ENCODE measurements around the gene FOXO6.

The FOXO6 gene

DNA sequence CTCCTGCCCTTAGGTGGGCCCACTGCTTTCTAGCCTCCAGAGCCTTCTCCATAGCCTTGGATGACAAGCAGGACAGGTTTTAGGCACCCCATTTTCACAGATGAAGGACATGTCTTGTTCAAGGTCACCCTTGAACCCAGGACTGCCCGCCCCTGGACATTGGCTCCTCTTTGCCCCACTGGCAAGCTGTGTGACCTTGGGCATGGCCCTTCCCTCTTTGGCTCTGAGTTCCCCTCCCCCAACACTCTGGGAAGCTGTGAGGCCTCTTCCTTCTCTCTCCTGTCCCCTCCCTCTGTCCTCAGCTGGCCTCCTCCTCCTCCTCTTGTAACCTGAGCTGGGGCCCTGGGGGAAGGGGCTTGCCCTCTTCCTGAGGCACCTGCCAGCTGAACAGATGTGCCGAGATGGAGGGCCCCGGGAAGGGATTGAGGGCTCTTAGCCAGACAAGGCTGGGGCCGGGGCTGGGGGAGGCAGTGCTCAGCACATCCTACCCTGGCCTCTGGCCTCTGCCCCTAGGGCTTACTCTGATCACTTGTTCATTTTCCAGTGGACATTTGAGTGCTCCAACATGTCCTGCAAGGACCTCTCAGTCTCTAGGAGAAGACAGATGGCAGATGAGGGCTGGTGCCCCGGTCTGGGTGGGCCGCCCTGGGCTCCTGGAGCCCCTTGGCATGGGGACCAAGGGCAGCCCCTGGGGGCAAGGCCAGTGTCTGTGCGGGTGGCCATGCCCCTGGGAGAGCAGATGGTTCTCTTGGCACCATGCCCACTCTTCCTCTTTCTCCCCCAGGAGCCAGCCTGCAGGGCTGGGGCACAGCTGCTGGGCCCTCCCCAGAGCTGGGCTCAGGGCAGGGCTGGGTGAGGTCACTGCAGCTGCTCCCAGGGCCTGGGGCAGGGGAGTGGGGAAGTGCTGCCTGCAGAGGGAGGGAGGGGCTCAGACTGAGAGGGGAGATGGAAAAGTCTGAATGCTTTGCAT, 10.7 kb downstream of the FOXO6 start:
- Histone ChIP-seq H3K27me3 (ENCODE audit: control insufficient read depth in 1 of 2, insufficient read depth in 2 of 2, low read length in 2 of 2) (no peaks in the 10 kb centered on the region), H3K9me3 (ENCODE audit: low read length) (no peaks in the 10 kb centered on the region), H3K4me3 (ENCODE audit: low read depth in 1 of 2, low read length in 2 of 2) (no peak overlapping the region), H3K9ac (ENCODE audit: low read length) (no peak overlapping the region), H3K4me1 (ENCODE audit: insufficient read depth, low read length) (peaks cover 22% of the 10 kb centered on the region), H3K27ac (ENCODE audit: low read depth, low read length) (no peak overlapping the region), H3K36me3 (ENCODE audit: insufficient read depth, low read length) (no peaks in the 10 kb centered on the region)

DNA sequence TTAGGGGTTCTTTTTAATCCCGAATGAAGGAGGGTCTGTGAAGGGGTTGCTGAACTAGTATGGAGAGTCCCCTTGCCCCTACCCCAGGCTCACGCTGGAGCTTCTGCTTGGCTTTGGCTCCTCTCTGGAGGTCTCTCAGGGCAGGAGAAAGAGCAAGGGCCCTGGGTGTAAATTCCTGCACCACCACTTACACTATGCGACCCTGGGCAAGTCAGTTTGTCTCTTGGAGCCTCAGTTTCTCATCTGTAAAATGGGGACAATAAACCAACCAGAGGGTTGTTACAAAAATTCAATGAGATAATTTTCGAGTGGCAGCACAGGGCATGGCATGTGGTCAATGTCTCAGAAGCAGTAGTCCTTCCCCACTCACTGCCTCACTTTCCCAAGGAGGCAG, 11.4 kb downstream of the FOXO6 start:
- no peaks in the 10 kb centered on the region for H3K27me3 ChIP-seq (ENCODE audit: control insufficient read depth in 1 of 2, insufficient read depth in 2 of 2, low read length in 2 of 2)
- peaks cover 22% of the 10 kb centered on the region for H3K4me1 ChIP-seq (ENCODE audit: insufficient read depth, low read length)
- no peaks in the 10 kb centered on the region for H3K36me3 ChIP-seq (ENCODE audit: insufficient read depth, low read length)
- no peaks in the 10 kb centered on the region for H3K9me3 ChIP-seq (ENCODE audit: low read length)
- H3K27ac ChIP-seq (ENCODE audit: low read depth, low read length) = no peak overlapping the region
- H3K4me3 ChIP-seq (ENCODE audit: low read depth in 1 of 2, low read length in 2 of 2) = no peak overlapping the region
- no peak overlapping the region for H3K9ac ChIP-seq (ENCODE audit: low read length)

DNA sequence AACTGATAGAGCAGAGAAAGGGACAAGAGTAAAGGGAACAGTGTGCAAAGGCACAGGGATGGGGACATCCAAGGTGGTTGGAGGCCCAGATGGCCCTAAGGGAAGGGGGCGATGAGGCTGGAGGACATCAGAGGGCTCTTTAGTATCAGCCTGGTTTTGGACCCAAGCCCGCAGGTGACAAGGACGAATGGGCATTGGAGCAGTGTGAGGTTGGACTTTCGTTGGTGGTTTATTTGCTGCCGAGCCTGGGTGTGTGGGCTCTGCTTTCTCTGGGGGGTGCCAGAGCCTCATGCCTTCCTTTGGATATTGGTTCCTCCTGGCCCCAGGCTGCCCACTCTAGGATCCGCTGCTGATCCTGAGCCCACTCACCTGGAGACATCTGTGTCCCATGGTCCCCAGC, 12.1 kb downstream of the FOXO6 start:
- Histone ChIP-seq H3K4me1 (ENCODE audit: insufficient read depth, low read length) (peaks cover 22% of the 10 kb centered on the region), H3K27me3 (ENCODE audit: control insufficient read depth in 1 of 2, insufficient read depth in 2 of 2, low read length in 2 of 2) (no peaks in the 10 kb centered on the region), H3K27ac (ENCODE audit: low read depth, low read length) (no peak overlapping the region), H3K36me3 (ENCODE audit: insufficient read depth, low read length) (peaks cover 7% of the 10 kb centered on the region), H3K9me3 (ENCODE audit: low read length) (no peaks in the 10 kb centered on the region), H3K4me3 (ENCODE audit: low read depth in 1 of 2, low read length in 2 of 2) (no peak overlapping the region), H3K9ac (ENCODE audit: low read length) (no peak overlapping the region)

DNA sequence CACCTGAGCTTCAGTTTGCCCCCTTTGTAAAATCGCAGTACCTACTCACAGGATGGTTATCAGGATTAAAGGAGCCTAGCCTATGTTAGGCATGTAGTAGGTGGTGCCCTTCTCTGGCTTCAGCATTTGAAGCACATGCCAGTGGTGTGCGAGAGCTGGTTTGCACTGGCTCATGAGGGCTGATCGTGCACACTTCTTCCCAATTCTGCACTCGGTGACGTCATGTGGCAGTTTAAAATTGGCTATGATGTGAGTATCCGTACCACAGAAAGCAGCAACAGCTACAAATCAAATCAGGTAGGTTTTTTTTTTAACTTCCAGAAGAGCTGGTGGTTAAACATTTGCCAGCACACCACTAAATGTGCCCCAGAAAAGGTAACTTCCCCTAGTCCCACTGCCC, 13.5 kb downstream of the FOXO6 start:
- no peak overlapping the region for H3K27ac ChIP-seq (ENCODE audit: low read depth, low read length)
- H3K4me3 ChIP-seq (ENCODE audit: low read depth in 1 of 2, low read length in 2 of 2) = no peak overlapping the region
- H3K9ac ChIP-seq (ENCODE audit: low read length) = no peak overlapping the region
- H3K27me3 ChIP-seq (ENCODE audit: control insufficient read depth in 1 of 2, insufficient read depth in 2 of 2, low read length in 2 of 2) = no peaks in the 10 kb centered on the region
- peaks cover 23% of the 10 kb centered on the region for H3K4me1 ChIP-seq (ENCODE audit: insufficient read depth, low read length)
- peaks cover 8% of the 10 kb centered on the region for H3K36me3 ChIP-seq (ENCODE audit: insufficient read depth, low read length)
- no peaks in the 10 kb centered on the region for H3K9me3 ChIP-seq (ENCODE audit: low read length)

DNA sequence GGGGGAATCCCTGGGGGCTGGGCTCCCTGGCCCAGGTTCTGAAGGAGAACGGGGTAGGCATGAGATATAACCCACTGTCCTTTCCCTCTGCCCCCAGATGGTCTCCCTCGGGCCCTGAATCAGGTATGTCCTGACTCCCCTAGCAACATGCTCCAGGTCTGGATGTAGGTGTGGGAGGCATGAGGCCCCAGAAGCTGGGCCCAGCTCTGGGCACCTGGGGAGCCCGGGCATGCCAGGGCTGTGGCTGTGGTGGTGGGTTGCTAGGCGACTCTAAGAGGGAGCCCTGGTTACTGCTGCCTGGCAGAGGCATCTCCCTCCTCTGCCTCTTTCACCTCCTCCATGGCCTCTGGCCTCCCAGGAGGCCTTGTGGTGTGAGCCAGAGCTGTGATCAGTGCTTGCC, 16.2 kb downstream of the FOXO6 start:
- H3K9ac ChIP-seq (ENCODE audit: low read length) = no peak overlapping the region
- H3K4me3 ChIP-seq (ENCODE audit: low read depth in 1 of 2, low read length in 2 of 2) = no peak overlapping the region
- no peaks in the 10 kb centered on the region for H3K27me3 ChIP-seq (ENCODE audit: control insufficient read depth in 1 of 2, insufficient read depth in 2 of 2, low read length in 2 of 2)
- H3K36me3 ChIP-seq (ENCODE audit: insufficient read depth, low read length) = peaks cover 8% of the 10 kb centered on the region
- peaks cover 27% of the 10 kb centered on the region for H3K4me1 ChIP-seq (ENCODE audit: insufficient read depth, low read length)
- H3K9me3 ChIP-seq (ENCODE audit: low read length) = no peaks in the 10 kb centered on the region
- no peak overlapping the region for H3K27ac ChIP-seq (ENCODE audit: low read depth, low read length)

DNA sequence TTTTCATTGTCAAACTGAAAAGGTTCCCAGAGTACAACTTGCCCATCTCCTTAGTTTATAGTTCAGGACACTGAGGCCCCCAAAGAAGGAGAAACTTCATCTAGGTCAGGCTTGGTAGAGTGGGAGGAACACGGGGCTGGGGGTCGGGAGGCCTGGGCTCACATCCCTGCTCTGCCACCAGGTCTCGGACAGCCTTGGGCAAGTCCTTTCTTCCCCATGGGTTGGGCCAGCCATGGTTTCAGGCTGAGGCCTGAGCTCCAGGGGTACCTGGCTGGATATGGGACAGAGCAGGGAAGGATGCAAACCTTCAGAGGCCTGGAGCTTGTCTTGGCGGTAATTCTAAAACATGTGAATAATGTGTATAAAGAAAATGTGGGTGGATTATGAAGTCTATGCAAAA, 17.0 kb downstream of the FOXO6 start:
- Histone ChIP-seq H3K36me3 (ENCODE audit: insufficient read depth, low read length) (peaks cover 8% of the 10 kb centered on the region), H3K9me3 (ENCODE audit: low read length) (no peaks in the 10 kb centered on the region), H3K27ac (ENCODE audit: low read depth, low read length) (no peak overlapping the region), H3K4me1 (ENCODE audit: insufficient read depth, low read length) (peaks cover 19% of the 10 kb centered on the region), H3K9ac (ENCODE audit: low read length) (no peak overlapping the region), H3K27me3 (ENCODE audit: control insufficient read depth in 1 of 2, insufficient read depth in 2 of 2, low read length in 2 of 2) (no peaks in the 10 kb centered on the region), H3K4me3 (ENCODE audit: low read depth in 1 of 2, low read length in 2 of 2) (no peak overlapping the region)

DNA sequence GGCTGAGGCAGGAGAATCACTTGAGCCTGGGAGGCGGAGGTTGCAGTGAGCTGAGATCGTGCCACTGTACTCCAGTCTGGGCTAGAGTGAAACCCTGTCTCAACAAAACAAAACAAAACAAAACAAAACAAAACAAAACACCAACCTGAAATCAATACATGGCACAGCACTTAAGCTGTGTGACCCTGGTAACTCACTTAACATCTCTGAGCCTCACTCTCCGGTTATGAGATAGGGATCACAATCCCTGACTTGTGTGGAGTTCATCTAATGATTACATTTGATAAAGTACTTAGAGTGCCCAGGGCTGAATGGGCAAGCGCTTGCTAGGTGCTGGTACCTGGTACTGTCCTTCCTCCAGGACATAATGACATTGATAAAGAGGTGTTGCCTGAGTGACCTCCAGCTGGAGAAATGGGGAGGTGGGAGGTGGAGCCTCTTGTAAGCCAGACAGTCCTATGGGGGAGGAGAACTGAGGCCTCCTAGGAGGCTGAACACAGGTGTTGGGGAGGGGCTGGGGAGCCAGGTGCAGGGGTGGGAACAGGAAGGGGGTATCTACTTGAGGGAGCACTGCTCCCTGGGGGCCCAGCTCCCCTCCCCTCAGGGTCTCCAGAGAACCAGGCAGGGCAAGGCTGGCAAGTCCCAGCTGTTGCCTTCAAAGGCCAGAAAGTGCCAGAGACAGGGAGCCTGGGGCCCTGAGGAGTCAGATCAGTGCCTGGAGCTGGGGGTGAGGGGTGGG, 17.9 kb downstream of the FOXO6 start:
- Histone ChIP-seq H3K36me3 (ENCODE audit: insufficient read depth, low read length) (peaks cover 8% of the 10 kb centered on the region), H3K4me1 (ENCODE audit: insufficient read depth, low read length) (peaks cover 18% of the 10 kb centered on the region), H3K27ac (ENCODE audit: low read depth, low read length) (no peak overlapping the region), H3K4me3 (ENCODE audit: low read depth in 1 of 2, low read length in 2 of 2) (no peak overlapping the region), H3K27me3 (ENCODE audit: control insufficient read depth in 1 of 2, insufficient read depth in 2 of 2, low read length in 2 of 2) (no peaks in the 10 kb centered on the region), H3K9me3 (ENCODE audit: low read length) (no peaks in the 10 kb centered on the region), H3K9ac (ENCODE audit: low read length) (no peak overlapping the region)

DNA sequence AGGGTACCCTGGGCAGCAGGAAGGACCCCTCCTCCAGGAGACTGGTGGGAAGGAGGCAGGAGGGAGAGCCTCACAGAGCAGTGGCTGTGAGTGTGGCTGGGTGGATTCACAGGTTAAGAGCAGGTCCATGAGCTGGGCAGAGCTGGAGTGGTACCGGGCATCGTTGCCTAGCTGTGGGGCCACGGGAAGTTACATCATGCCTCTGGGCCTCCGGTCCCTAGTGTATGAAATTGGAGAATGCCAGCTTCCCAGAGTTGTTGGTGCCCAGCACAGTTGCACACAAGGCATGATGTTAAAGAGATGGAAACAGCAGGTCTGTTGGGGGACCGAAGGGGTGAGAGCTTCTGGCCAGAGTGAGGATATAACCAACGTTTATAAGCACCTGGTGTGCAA, 18.5 kb downstream of the FOXO6 start:
- Histone ChIP-seq H3K9ac (ENCODE audit: low read length) (no peak overlapping the region), H3K4me1 (ENCODE audit: insufficient read depth, low read length) (peaks cover 18% of the 10 kb centered on the region), H3K27ac (ENCODE audit: low read depth, low read length) (peak overlapping the region; percentile 81)

DNA sequence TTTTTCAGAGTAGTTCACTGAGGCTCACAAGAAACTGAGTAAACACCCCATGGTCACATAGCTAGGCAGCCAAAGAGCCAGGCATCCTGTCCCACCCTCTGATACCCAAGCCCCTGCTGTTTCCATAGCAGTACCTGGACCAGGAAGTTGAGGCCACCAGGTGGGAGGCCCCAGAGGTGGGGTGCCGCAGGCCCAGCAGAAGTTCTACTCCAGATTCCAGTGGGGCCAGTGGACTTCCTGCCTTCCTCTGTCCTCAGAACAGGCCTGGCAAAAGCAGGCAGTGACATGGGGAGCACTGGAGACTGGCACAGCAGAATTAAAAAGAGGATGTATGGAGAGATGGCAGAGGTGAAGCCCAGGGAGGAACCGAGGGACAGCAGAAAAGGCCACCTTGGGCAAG, 19.0 kb downstream of the FOXO6 start:
- Histone ChIP-seq H3K4me1 (ENCODE audit: insufficient read depth, low read length) (peaks cover 18% of the 10 kb centered on the region), H3K27ac (ENCODE audit: low read depth, low read length) (peak overlapping the region; percentile 81), H3K9ac (ENCODE audit: low read length) (peak overlapping the region; percentile 82)

More for the DNA sequence above, 18.5 kb downstream of the FOXO6 start:
- H3K27me3 ChIP-seq (ENCODE audit: control insufficient read depth in 1 of 2, insufficient read depth in 2 of 2, low read length in 2 of 2) = no peaks in the 10 kb centered on the region
- no peak overlapping the region for H3K4me3 ChIP-seq (ENCODE audit: low read depth in 1 of 2, low read length in 2 of 2)
- no peaks in the 10 kb centered on the region for H3K9me3 ChIP-seq (ENCODE audit: low read length)
- peaks cover 8% of the 10 kb centered on the region for H3K36me3 ChIP-seq (ENCODE audit: insufficient read depth, low read length)

DNA sequence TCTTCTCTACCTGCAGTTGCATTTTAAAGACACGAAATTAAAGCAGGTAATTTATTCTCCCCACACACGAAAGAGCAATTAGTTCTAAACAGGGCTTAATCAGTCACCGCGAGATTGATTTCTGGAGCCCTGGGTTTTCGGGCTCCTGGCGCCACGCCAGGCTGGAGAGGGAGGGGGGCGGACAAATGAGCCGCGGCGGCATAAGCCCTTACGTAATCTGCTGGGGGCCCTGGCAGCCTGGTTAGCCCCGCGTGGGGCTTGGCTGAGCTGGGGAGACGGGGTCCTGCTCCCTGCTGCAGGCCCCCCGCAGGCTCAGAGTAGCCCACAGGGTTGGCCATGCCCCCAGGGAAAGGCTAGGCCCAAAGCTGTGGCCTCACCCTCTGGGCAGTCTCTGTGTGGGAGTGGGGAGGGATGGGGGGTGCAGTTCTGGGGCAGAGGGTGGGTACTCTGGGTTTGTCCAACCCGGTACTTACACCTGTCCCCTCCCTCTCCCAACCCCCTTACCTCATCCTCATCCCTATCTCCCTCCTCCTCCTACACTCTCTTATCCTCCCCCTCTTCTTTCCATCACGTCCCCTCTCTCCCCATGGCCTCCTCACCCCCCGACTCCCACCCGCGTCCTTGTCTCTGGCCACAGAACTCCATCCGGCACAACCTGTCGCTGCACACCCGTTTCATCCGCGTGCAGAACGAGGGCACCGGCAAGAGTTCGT, 19.9 kb downstream of the FOXO6 start:
- Histone ChIP-seq H3K27me3 (ENCODE audit: control insufficient read depth in 1 of 2, insufficient read depth in 2 of 2, low read length in 2 of 2) (no peaks in the 10 kb centered on the region), H3K9ac (ENCODE audit: low read length) (peak overlapping the region; percentile 82), H3K36me3 (ENCODE audit: insufficient read depth, low read length) (peaks cover 8% of the 10 kb centered on the region), H3K9me3 (ENCODE audit: low read length) (no peaks in the 10 kb centered on the region), H3K4me1 (ENCODE audit: insufficient read depth, low read length) (peaks cover 24% of the 10 kb centered on the region), H3K4me3 (ENCODE audit: low read depth in 1 of 2, low read length in 2 of 2) (peak overlapping the region; percentile 33 to 78), H3K27ac (ENCODE audit: low read depth, low read length) (peak overlapping the region; percentile 81)

More for the DNA sequence above, 19.0 kb downstream of the FOXO6 start:
- Histone ChIP-seq H3K36me3 (ENCODE audit: insufficient read depth, low read length) (peaks cover 8% of the 10 kb centered on the region), H3K9me3 (ENCODE audit: low read length) (no peaks in the 10 kb centered on the region), H3K27me3 (ENCODE audit: control insufficient read depth in 1 of 2, insufficient read depth in 2 of 2, low read length in 2 of 2) (no peaks in the 10 kb centered on the region), H3K4me3 (ENCODE audit: low read depth in 1 of 2, low read length in 2 of 2) (peak overlapping the region in 1 of 2 donors; percentile 78)

All from muscle layer of colon (tissue), 2 donors.